Medulla oblongata (tissue), 1 donor: Measurements from ENCODE around the gene CLIP2.
"Not testable (repeated sequence)": the region's sequence is repeated elsewhere in the genome, so short reads cannot be mapped to it uniquely, and the experiment has no call there.

Experiments
- DNase-seq: peaks from one replicate; pipeline ENCODE4 v3.0.0-alpha.2; 2015; ENCODE audit errors: extremely low spot score

CLIP2 gene

DNA sequence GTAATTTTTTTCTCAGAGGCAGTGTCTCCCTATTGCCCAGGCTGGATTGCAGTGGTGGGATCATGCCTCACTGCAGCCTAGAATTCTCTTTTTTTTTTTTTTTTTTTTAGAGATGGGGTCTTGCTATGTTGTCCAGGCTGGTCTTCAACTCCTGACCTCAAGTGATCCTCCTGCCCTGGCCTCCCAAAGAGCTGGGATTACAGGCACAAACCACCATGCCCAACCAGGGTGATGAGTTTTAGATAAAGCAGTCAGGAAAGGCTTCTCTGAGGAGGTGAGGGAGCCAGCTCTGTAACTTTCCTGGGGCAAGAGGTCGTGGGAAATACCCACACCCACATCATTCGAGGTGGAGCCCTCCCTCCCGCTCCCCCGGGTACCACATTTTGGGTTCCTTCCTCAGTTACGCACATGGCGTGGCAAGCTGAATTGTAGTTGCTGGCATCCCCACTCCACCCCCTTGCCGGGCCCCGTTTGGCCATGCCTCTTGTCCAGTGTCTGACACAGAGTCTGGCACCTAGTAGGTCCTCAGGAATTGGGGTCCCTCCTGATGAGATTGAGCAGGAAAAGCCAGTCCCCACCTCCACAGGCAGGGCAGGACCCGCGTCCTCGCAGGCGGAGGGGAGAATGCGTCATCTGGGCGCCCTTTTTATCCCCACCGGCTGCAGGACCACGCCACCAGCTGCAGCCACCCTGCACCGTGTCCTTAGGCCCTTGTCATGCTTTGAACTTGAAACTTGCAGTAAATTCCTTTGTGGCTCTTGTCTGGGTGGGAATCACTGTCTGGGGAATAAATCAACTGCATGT, 43.4 kb downstream of the CLIP2 start:
- DNase-seq = no peak

DNA sequence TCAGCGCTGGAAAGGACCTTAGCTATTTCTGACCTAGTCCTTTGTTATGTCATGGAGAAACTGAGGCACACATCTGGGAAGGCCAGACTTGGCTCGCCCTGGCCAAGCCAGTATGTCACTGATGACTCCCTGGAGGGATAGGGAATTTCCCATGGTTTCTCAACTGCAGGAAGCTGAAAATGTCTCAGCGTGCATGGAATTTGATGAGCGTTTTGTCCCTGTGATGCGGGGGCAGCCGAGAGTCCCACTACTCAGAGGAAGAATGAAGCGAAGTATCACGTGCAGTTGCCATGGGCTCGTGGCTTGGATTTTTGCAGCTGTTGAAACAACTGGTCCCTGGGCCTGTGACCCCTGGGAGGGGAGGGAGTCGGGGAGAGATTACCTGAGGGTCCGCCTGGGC, 44.8 kb downstream of the CLIP2 start:
- DNase-seq = no peak

DNA sequence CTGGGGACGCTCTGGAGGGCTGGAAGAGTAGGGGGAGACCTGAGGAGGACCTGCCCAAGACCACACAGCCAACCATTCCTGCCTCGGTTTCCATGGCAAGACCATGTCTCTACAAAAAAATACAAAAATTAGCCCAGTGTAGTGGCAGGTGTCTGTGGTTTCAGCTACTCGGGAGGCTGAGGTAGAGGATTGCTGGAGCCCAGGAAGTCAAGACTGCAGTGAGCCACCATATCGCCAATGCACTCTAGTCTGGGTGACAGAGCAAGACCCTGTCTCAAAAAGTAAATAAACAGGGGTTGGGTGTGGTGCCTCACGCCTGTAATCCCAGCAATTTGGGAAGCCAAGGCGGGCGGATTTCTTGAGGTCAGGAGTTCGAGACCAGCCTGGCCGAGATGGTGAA, 48.7 kb downstream of the CLIP2 start:
- no peak for DNase-seq

DNA sequence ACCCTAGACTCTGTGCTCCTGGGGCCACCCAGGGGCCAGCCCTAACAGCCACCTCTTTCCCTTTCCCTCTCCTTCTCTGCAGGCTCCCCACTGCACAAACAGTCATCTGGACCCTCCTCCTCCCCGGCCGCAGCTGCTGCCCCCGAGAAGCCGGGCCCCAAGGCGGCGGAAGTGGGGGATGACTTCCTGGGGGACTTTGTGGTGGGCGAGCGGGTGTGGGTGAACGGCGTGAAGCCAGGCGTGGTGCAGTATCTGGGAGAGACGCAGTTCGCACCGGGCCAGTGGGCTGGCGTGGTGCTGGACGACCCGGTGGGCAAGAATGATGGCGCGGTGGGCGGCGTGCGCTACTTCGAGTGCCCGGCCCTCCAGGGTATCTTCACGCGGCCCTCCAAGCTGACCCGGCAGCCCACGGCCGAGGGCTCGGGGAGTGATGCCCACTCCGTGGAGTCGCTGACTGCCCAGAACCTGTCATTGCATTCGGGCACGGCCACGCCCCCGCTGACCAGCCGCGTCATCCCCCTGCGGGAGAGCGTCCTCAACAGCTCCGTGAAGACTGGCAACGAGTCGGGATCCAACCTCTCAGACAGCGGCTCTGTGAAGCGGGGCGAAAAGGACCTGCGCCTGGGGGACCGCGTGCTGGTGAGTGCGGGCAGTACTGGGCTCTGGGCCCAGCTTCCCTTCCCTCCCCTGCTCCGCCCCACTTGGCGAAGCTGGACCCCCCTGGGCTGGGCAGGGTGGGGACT, 49.3 kb downstream of the CLIP2 start:
- DNase-seq = no peak

DNA sequence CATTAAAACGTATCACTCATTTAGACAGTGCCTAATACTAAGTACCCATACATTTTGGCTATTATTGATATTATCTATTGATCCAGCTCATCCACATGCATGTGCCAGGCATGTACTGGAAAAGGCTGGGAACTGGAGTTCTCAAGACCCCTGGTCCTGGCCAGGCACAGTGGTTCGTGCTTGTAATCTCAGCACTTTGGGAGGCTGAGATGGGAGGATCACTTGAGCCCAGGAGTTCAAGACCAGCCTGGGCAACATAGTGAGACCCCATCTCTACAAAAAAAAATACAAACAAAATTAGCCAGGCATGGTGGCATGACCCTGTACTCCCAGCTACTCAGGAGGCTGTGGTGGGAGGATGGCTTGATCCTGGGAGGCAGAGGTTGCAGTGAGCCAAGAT, 50.4 kb downstream of the CLIP2 start:
- DNase-seq = not testable (repeated sequence)

DNA sequence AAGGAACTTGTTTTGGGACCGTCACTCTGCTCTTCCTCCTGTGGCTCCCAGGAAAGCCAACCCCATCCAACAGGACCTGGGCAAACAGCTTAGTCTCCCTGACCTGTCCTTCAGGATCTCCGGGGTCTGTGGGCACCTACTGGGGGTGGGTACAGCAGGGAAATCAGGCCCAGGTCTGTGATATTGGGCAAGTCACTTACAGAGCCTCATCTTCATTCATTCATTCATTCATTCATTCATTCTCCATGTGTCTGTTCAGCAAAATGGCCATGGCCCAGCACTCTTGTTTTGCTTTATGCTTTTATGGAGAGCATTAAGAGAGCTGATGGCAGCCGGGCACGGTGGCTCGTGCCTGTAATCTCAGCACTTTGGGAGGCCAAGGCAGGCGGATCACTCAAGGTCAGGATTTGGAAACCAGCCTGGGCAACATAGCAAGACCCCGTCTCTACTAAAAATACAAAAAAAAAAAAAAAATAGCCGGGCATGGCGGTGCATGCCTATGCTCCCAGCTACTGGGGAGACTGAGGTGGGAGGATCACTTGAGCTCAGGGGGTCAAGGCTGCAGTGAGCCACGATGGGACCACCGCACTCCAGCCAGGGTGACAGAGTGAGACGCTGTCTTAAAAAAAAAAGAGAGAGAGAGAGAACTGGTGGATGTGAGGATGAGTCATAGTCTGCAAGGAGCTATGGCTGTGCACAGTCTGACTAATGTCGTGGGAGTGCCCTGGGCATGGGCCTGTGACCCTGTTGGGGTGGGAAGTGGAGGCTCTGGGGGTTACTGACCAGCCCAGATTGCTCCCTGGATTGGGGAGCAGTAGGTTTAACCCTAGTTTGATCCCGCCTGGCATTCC, 54.3 kb downstream of the CLIP2 start:
- no peak for DNase-seq

DNA sequence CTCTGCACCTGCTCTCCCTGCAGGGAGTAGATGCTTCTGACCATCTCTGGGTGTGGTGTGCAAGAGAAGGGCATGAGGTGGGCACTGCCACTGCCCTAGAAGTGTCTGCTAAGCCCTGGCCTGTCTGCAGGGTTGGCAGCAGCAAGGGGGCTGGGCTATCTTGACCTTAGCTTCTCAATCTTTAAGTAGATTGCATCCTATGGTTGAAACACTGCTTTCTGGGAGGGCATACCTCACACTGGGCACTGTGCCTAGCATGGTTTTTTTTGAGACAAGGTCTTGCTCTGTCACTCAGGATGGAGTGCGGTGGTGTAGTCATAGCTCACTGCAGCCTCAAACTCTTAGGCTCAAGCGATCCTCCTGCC, 54.9 kb downstream of the CLIP2 start:
- DNase-seq = no peak

DNA sequence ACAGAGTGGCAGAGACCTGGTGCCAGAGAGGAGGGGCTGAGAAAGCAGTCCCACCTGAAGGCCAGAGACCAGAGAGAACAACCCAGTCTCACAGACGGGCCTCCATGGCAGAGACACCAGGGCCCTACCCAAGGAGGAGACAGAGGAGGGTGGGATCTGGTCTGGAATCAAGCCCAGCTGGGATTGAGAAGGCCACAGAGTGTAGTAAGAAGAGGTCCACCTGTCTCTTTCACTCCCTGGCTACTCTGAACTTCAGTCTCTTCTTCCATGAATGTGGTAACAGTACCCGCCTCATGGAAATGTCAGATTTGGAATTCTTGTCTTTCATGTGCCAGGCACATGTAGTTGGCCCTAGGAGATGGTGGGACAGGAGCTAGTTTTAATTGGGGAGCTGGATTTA, 55.6 kb downstream of the CLIP2 start:
- no peak for DNase-seq

DNA sequence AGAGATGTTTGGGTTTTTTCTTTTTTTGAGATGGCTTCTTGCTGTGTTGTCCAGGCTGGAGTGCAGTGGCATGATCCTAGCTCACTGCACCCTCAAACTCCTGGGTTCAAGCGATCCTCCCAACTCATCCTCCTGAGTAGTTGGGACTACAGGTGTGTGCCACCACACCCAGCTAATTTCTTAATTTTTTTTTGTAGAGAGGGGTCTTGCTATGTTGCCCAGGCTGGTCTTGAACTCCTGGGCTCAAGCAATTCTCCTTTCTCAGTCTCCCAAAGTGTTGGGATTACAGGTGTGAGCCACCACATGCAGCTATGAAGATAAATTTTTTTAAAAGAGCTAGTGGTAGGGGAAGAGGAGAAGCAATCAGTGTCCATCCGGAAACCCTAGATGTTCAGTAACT, 56.8 kb downstream of the CLIP2 start:
- DNase-seq = no peak

DNA sequence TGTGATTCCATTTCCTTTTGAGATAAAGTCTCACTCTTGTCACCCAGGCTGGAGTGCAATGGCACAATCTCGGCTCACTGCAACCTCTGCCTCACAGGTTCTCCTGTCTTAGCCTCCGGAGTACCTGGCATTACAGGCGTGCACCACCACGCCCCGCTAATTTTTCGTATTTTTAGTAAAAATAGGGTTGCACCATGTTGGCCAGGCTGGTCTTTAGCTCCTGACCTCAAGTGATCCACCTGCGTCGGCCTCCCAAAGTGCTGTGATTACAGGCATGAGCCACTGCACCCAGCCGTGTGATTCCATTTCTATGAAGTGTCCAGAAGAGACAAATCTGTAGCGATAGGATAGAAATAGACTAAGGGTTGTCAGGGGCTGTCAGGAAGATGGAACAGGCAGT, 60.4 kb downstream of the CLIP2 start:
- DNase-seq = no peak

DNA sequence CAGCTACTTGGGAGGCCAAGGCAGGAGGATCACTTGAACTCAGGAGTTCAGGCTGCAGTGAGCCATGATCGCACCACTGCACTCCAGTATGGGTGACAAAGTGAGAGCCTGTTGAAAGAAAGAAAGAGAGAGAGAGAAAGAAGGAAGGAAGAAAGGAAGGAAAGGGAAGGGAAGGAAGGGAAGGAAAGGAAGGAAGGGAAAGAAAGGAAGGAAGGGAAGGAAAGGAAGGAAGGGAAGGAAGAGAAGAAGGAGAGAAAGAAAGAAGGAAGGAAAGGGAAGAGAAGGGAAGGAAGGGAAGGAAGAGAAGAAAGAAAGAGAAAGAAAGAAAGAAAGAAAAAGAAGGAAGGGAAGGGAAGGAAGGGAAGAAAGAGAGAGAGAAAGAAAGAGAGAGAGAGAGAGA, 61.5 kb downstream of the CLIP2 start:
- DNase-seq = no peak

DNA sequence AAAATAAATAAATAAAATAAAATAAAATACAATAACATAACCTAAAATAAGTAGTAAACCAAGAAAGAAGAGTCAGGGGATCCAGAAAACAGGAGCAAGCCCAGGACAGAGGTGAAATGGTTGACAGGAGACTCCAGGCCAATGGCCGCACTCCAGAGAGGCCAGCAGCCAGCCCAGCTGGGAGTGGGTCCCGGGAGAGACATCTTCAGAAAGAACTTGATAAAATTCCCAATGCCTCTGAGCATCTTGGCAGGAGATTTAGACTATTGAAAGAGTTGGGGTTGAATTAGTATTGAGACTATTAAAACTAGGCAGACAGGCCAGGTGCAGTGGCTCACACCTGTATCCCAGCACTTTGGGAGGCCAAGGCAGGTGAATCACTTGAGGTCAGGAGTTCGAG, 62.6 kb downstream of the CLIP2 start:
- peak; percentile 40 for DNase-seq

DNA sequence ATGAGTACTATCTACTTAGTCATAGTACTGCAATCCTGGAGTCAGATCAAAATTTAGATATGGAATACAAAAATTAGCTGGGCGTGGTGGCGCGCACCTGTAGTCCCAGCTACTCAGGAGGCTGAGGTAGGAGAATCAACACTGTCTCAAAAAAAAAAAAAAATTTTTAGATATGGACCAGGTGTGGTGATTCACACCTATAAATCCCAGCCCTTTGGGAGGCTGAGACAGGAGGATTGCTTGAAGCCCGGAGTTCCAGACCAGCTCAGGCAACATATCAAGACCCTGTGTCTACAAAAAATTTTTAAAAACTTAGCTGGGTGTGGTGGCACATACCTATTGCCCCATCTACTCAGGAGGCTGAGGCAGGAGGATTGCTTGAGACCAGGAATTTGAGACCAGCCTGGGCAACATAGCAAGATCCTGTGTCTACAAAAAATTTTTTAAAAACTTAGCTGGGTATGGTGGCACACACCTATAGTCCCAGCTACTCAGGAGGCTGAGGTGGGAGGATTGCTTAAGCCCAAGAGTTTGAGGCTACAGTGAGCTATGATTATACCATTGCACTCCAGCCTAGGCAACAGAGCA, 63.4 kb downstream of the CLIP2 start:
- DNase-seq = not testable (repeated sequence)

DNA sequence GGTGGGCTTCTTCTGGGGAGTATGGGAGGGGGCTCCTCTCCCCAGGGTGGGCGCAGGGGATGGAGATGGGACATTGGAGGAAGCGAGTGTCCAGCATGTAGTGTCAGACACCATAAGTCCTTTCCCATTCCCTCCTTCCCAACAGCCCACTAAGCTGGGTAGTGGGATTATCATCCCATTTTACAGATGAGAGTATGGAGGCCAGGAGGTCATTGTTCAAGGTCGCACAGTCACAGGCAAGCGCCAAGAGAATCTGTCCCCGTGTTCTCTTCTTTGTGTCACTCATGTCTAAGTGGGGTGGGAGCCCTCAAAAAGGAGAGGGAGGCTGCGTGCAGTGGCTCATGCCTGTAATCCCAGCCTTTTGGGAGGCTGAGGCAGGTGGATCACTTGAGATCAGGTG, 64.8 kb downstream of the CLIP2 start:
- no peak for DNase-seq

DNA sequence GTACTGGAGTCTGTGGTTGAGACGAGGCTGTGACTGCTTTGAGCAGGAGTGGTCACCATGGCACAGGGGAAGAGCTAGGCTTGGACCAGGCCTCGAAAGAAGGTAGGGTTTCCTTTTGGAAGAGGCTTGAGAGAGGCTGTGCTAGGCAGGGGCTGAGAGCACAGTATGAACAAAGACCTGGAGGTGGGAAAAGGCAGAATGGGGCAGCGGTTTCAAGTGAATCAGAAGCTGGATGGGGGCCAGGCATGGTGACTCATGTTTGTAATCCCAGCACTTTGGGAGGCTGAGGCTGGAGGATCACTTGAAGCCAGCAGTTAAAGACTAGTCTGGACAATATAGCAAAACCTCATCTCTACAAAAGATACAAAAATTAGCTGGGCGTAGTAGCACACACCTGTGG, 65.9 kb downstream of the CLIP2 start:
- no peak for DNase-seq

DNA sequence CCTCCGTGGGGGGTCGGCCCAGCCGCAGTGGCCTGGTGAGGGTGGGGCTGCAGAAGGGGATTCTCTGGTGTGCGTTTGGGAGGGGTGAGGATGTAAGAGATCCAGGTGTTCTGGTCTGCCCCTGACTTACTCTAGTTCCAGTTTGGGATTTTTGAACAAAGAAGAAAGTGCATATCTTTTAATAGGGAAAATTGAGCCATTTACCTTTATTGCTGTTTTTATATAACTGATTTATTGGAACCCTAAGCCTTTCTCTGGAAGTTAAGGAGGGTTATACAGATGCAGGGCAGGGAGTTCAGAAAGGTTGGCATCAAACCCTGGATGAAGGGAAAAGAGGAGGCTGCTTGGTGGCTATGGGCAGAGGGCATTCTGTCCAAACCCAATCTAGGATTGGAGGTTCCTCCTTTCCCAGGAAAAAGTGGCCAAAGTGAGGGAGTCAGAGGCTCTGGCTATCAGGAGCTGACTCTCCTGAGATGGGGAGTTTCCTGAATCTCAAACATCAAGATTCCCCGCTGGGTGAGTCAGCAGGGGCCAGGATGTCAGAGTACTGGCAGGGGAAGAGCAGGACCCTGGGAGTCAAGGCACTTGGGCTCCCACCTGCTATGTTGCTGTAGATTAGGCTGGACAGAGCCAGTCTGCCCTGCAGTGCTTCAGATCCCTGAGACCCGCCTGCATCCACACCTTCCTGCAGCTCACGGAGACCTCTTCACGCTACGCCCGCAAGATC, 67.5 kb downstream of the CLIP2 start:
- no peak for DNase-seq

DNA sequence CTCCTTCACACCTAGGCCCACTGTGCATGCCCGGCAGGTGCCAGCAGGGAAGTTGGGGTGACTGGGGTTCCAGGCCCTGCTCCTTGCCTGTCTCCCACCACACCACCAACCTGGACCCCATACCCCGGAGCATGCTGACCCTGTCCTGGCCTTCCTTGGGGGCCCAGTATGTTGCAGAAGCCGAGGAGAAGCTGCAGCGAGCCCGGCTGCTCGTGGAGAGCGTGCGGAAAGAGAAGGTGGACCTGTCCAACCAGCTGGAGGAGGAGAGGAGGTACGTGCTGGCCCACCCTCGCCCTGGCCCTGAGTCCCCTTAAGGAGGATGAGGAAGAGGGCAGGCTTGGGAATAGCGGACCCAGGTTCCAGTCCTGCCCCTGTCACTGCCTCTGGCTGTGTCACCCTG, 70.8 kb downstream of the CLIP2 start:
- no peak for DNase-seq

DNA sequence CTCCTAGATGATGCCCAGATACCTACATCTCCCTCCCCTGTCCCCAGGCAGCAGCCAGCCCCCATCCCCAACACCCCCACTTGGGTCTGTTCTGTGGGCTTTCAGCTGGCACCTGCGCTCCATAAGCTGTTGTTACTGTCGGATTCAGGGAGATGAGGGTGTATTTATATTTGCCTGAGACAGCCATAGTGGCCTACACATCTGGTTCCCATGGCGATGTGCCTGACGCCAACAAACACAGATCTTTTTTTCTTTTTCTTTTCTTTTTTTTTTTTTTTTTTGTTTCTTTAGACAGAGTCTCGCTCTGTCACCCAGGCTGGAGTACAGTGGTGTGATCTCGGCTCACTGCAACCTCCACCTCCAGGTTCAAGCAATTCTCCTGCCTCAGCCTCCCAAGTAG, 73.1 kb downstream of the CLIP2 start:
- DNase-seq = no peak

DNA sequence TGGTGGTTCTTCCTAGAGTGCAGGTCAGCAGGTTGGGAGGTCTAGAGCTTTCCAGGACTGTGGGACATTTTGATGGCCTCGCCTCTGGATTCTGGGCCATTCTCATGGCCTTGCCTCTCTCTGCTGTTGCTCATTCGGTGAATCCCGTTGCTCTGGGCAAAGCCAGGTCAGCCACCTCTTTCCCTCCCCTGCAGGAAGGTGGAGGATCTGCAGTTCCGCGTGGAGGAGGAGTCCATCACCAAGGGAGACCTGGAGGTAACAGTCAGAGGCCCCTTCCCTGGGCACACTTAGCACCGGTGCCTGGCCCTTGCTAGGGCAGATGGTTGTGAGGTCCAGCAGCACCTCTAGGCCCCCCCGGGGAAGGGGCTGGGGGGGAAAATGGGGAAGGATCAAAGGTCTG, 74.9 kb downstream of the CLIP2 start:
- DNase-seq = no peak

DNA sequence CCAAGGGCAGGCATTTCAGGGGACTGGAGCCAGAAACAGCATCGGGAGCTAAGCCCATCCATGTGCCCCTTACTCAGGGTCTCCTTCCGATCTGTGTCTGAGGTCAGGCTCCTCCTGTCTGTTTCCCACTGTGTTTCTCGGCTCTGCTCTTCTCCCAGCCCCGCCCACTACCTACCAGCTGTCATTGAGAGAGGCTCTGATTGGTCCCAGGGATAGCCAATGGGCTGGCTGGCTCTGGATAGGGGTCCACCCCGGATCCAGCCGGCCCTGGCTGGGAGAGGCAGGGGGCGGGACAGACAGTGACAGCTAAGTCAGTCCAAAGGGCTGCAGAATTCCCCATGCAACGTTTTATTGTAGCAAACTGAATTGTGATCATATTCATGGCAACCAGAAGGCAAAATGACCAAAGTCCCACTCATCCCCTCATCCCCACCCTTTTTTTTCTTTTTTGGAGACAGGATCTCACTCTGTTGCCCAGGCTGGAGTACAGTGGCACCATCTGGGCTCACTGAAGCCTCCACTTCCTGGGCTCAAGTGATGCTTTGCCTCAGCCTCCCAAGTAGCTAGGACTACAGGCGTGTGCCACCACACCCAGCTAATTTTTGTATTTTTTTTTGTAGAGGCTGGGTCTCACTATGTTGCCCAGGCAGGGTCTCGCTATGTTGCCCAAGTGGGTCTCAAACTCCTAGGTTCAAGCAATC, 76.3 kb downstream of the CLIP2 start:
- peak; percentile 95 for DNase-seq
